Measurements from ENCODE around the gene PIP4K2C. TPM values are rescaled to one million over a fixed set of nuclear protein-coding genes. Genes with fewer than 3 reads are reported as not detected.

The PIP4K2C gene
- total and polyA plus RNA-seq, 8 donors: 17.0 to 44.1 (median 21.8) TPM

DNA sequence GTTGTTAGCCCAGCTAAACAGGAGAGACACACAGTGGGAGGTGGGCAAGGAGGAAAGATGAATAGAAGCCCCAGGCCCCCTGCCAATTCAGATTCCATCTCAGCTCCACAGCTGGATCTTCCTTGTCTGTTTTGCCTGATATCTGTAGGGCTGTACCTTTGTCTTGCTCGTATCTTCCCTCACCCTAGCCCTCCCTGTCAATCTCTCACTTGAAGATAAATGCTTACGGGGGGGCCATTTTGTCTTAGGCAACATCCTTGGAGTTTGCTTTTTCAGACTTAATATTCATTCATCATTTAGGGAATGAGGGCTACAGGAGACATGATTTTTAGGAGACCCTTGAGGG lies 38.7 kb upstream of the PIP4K2C start:
- TF ChIP-seq, protein P1, sequence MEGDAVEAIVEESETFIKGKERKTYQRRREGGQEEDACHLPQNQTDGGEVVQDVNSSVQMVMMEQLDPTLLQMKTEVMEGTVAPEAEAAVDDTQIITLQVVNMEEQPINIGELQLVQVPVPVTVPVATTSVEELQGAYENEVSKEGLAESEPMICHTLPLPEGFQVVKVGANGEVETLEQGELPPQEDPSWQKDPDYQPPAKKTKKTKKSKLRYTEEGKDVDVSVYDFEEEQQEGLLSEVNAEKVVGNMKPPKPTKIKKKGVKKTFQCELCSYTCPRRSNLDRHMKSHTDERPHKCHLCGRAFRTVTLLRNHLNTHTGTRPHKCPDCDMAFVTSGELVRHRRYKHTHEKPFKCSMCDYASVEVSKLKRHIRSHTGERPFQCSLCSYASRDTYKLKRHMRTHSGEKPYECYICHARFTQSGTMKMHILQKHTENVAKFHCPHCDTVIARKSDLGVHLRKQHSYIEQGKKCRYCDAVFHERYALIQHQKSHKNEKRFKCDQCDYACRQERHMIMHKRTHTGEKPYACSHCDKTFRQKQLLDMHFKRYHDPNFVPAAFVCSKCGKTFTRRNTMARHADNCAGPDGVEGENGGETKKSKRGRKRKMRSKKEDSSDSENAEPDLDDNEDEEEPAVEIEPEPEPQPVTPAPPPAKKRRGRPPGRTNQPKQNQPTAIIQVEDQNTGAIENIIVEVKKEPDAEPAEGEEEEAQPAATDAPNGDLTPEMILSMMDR (IDR thresholded peaks at IDR 0.05): no peak
- ATAC-seq (no peak), DNase-seq (no peak)
- Histone ChIP-seq H3K27ac (no peak overlapping the region), H3K4me1 (peaks cover 4 to 12% of the 10 kb centered on the region in 2 donors), H3K9me3 (no peaks in the 10 kb centered on the region), H3K36me3 (no peaks in the 10 kb centered on the region), H3K27me3 (peaks cover 9 to 51% of the 10 kb centered on the region in 2 donors), H3K4me3 (no peak overlapping the region)
- intact Hi-C loops (cut with DNase I): no loop called here

DNA sequence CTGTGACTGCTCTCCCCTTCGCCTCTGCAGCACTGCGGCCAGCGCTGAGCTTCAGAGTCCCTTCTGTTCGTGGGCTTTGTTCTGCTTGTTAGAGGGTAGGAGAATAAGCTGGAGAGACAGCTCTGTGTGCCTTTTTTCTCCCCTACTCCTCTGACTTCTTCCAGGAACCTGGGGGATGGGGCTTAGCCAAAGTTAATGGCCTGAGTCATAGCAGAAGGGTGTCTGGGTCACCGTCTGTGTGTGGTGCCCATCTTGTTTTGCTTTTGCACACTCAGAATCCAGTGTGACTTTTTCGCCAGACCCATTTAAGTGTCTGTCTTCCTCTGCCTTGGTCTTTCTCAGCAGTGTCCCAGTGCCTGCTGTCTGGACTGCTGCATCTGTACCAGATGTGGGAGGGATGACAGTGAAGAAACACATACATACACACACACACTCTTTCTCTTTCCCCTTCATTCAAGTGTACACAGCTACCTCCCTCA lies 38.1 kb upstream of the PIP4K2C start:
- TF ChIP-seq, protein P1 (IDR thresholded peaks at IDR 0.05): no peak
- Histone ChIP-seq H3K27ac (no peak overlapping the region), H3K4me3 (no peak overlapping the region), H3K9me3 (no peaks in the 10 kb centered on the region), H3K4me1 (peaks cover 4 to 8% of the 10 kb centered on the region in 2 donors), H3K27me3 (peaks cover 9 to 51% of the 10 kb centered on the region in 2 donors), H3K36me3 (no peaks in the 10 kb centered on the region)
- DNase-seq: no peak
- intact Hi-C loops (cut with DNase I): no loop called here
- ATAC-seq: peak; percentile 20

DNA sequence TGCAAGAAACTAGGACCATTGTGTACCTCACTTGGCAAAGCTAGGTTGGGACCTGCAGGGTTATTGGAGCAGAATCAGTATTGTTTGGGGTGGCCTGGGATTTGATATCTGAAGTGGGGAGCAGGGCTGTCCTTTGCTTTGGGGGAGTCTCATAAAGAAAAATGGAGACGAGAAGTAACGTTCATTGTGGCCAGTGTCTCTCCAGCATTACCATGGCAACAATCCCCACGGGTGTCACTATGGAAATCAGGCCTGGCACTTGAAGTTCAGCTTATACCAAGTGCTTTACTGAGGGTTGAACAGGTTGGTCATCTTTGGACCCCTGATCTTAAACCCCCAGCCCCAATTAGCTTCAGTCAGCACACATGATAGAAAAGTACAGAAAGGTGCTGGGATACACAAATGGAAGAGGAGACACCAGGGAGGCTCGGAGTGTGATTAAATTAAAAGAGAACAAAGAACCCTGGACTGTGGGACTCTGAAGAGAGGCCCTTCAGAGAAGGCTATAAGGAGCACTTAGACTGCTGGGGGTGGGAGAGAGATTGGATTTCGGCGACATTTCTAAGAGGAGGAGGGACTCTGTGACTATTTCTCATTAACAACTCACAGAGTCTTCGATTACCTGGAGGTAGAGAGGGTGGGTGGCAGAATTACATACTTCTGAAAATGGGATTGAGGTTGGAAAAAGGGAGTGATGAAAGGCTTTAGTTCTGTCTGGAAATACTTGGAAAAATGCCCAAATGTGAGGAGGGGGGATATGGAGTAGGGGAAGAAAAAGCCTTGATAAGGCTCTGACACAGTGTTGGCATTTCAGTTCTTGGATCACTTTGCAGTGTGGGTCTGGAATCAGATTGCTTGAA lies 37.4 kb upstream of the PIP4K2C start:
- Histone ChIP-seq H3K4me3 (no peak overlapping the region), H3K36me3 (no peaks in the 10 kb centered on the region), H3K27ac (no peak overlapping the region), H3K9me3 (no peaks in the 10 kb centered on the region), H3K27me3 (peaks cover 9 to 44% of the 10 kb centered on the region in 2 donors), H3K4me1 (peaks cover 4 to 8% of the 10 kb centered on the region in 2 donors)
- DNase-seq: no peak
- ATAC-seq: no peak
- intact Hi-C loops (cut with DNase I): no loop called here
- TF ChIP-seq, protein P1 (IDR thresholded peaks at IDR 0.05): no peak

DNA sequence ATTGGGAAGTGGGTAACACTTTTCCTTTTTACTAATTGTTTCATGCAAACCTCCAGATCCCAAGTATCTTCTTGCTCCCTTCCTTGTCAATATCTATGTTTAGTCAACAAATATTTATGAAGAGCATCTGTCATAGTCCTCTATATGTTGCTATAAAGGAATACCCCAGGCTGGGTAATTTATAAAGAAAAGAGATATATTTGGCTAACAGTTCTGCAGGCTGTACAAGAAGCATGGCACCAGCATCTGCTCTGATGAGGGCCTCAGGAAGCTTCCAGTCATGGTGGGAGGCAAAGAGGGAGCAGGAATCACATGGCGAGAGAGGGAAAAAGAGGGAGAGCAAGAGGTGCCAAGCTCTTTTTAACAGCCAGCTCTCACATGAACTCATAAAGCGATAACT lies 36.5 kb upstream of the PIP4K2C start:
- Histone ChIP-seq H3K27ac (no peak overlapping the region), H3K4me3 (no peak overlapping the region), H3K4me1 (peaks cover 4 to 8% of the 10 kb centered on the region in 2 donors), H3K27me3 (peaks cover 9 to 36% of the 10 kb centered on the region in 2 donors), H3K36me3 (no peaks in the 10 kb centered on the region), H3K9me3 (no peaks in the 10 kb centered on the region)
- DNase-seq: no peak
- ATAC-seq: no peak
- TF ChIP-seq, protein P1 (IDR thresholded peaks at IDR 0.05): no peak
- intact Hi-C loops (cut with DNase I): no loop called here

DNA sequence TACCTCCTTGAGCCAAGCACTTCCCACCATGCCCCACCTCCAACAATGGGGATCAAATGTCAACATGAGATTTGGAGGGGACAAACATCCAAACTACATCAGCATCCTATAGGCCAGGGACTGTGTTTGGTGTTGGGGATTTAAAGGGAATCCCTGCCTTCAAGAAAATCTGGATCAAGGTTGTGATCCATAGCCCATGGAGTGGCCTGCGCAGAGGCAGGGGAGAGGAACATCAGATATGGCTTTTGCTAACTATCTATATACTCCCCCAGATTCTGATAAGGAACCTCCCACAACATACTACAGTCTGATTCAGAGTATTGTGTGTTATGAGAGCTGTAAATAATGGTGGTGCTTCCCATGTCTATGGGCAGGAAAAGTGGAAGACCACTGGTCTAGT lies 36.1 kb upstream of the PIP4K2C start:
- Histone ChIP-seq H3K9me3 (no peaks in the 10 kb centered on the region), H3K36me3 (no peaks in the 10 kb centered on the region), H3K4me3 (no peak overlapping the region), H3K4me1 (peaks cover 2 to 6% of the 10 kb centered on the region in 2 donors), H3K27ac (no peak overlapping the region), H3K27me3 (peaks cover 7 to 31% of the 10 kb centered on the region in 2 donors)
- intact Hi-C loops (cut with DNase I): no loop called here
- ATAC-seq (no peak), DNase-seq (no peak)
- TF ChIP-seq, protein P1 (IDR thresholded peaks at IDR 0.05): no peak
